Stimulated activated CD8-positive, alpha-beta memory T cell treated with anti-CD3 and anti-CD28 coated beads, Interleukin-2, amount 100 ng/mL, for 48 hours (primary cell): ENCODE results near the gene TOMM7.
"Not testable (repeated sequence)": the region's sequence is repeated elsewhere in the genome, so short reads cannot be mapped to it uniquely, and the experiment has no call there.

Source experiments
- DNase-seq, 2 donors: peaks; one replicate each; pipeline ENCODE4 v3.0.0-alpha.2; 2020; ENCODE audit warnings: low read depth in 2 of 2

Gene TOMM7

GRCh38 chr7:22853674-22854157, 31.1 kb upstream of the TOMM7 start:
- DNase-seq = no peak

GRCh38 chr7:22853138-22853537, 30.5 kb upstream of the TOMM7 start:
- DNase-seq = no peak

- DNase-seq = no peak
These were observed 28.5 kb upstream of the TOMM7 start for GRCh38 chr7:22851145-22851544.

- DNase-seq = not testable (repeated sequence)
These were observed 27.7 kb upstream of the TOMM7 start for GRCh38 chr7:22850394-22850793.

GRCh38 chr7:22849662-22850061, 27.0 kb upstream of the TOMM7 start:
- no peak for DNase-seq

- DNase-seq = no peak
These were observed 26.5 kb upstream of the TOMM7 start for GRCh38 chr7:22849172-22849571.

GRCh38 chr7:22846961-22847360, 24.3 kb upstream of the TOMM7 start:
- DNase-seq = no peak

- no peak for DNase-seq
These were observed 22.7 kb upstream of the TOMM7 start for GRCh38 chr7:22845221-22845834.

- DNase-seq = no peak
These were observed 21.1 kb upstream of the TOMM7 start for GRCh38 chr7:22843681-22844309.

- no peak for DNase-seq
These were observed 20.3 kb upstream of the TOMM7 start for GRCh38 chr7:22842973-22843372.

- no peak for DNase-seq
These were observed 19.8 kb upstream of the TOMM7 start for GRCh38 chr7:22842383-22842941.

GRCh38 chr7:22841954-22842353, 19.3 kb upstream of the TOMM7 start:
- DNase-seq = no peak

- DNase-seq = no peak
These were observed 14.7 kb upstream of the TOMM7 start for GRCh38 chr7:22837308-22837707.

- DNase-seq = not testable (repeated sequence)
These were observed 13.9 kb upstream of the TOMM7 start for GRCh38 chr7:22836506-22836905.

- DNase-seq = no peak
These were observed 11.3 kb upstream of the TOMM7 start for GRCh38 chr7:22833957-22834356.

- no peak for DNase-seq
These were observed 10.6 kb upstream of the TOMM7 start for GRCh38 chr7:22833113-22833855.

- DNase-seq = no peak
These were observed 9.8 kb upstream of the TOMM7 start for GRCh38 chr7:22832401-22832800.

GRCh38 chr7:22831602-22832305, 9.1 kb upstream of the TOMM7 start:
- no peak for DNase-seq

GRCh38 chr7:22827563-22827962, 4.9 kb upstream of the TOMM7 start:
- DNase-seq = no peak

- DNase-seq = no peak
These were observed 3.9 kb upstream of the TOMM7 start for GRCh38 chr7:22826593-22826992.

- no peak for DNase-seq
These were observed 2.1 kb upstream of the TOMM7 start for GRCh38 chr7:22824760-22825159.

- no peak for DNase-seq
These were observed 471 bp upstream of the TOMM7 start for GRCh38 chr7:22823142-22823497.
